GM23338 (cell line): ENCODE results near the gene DTNB.

ENCODE experiments used
- CREB1 ChIP-seq: fragments of 250-450 bp; sonication (Bioruptor Pico); IDR thresholded peaks from 2 replicates; pipeline ENCODE4 v1.5.0; 2020; ENCODE audit warnings: low read depth, mild to moderate bottlenecking, moderate library complexity
- CTCF ChIP-seq, 2 experiments: fragments of 200-600 bp in 1 of 2; sonication (generic) in 1 of 2; conservative IDR thresholded peaks; 2 replicates each; pipeline versions ENCODE4 v1.5.1 to v1.6.1; 2016 to 2017; ENCODE audit warnings: antibody characterized with exemption in 2 of 2, low read depth in 2 of 2, mild to moderate bottlenecking in 2 of 2, moderate library complexity in 1 of 2
- EZH2 ChIP-seq: fragments of 200-600 bp; sonication (generic); IDR thresholded peaks from one replicate; pipeline ENCODE4 v1.8.0; 2017; ENCODE audit warnings: antibody characterized with exemption, mild to moderate bottlenecking, low read depth; ENCODE audit not compliant: unreplicated experiment
- JUNB ChIP-seq: IDR thresholded peaks from one replicate; pipeline ENCODE4 v1.6.1; 2016; ENCODE audit warnings: antibody characterized with exemption; ENCODE audit not compliant: unreplicated experiment
- POLR2AphosphoS5 ChIP-seq: IDR thresholded peaks from 2 replicates; pipeline ENCODE4 v1.6.1; 2016; ENCODE audit warnings: antibody characterized with exemption, low read depth
- REST ChIP-seq: IDR thresholded peaks from one replicate; pipeline ENCODE4 v1.6.1; 2018; ENCODE audit warnings: antibody characterized with exemption; ENCODE audit not compliant: unreplicated experiment
- STAT1 ChIP-seq: IDR thresholded peaks from one replicate; pipeline ENCODE4 v1.6.1; 2016; ENCODE audit warnings: antibody characterized with exemption; ENCODE audit not compliant: unreplicated experiment
- ZNF114 ChIP-seq: fragments of 250-450 bp; sonication (Bioruptor Pico); IDR thresholded peaks from 2 replicates; pipeline ENCODE4 v1.5.0; 2020; ENCODE audit warnings: mild to moderate bottlenecking, moderate library complexity

- TF ChIP-seq REST (no peak), CTCF (conservative IDR thresholded peaks at IDR 0.05; ENCODE audit: low read depth in 2 of 2) (no peak), POLR2AphosphoS5 (no peak), EZH2 (no peak), CREB1 (CRISPR knock-in tag) (no peak), ZNF114 (CRISPR knock-in tag) (no peak), JUNB (no peak), STAT1 (no peak)
Observed at GRCh38 chr2:25478736-25479135, 194.6 kb downstream of the DTNB start.
